CD14-positive monocyte (primary cell): ENCODE results near the gene KRTAP10-5. TPM values are rescaled to one million over a fixed set of nuclear protein-coding genes. Genes with fewer than 3 reads are reported as not detected.
"Not testable (repeated sequence)": the region's sequence is repeated elsewhere in the genome, so short reads cannot be mapped to it uniquely, and the experiment has no call there.

ENCODE experiments used
- DNase-seq, 3 donors: peaks; one replicate each; pipeline ENCODE4 v3.0.0-alpha.2; 2011 to 2022
- H2AFZ ChIP-seq: 2 replicates; pipeline ENCODE4 v1.6.0; 2012; ENCODE audit warnings: mild to moderate bottlenecking, low read depth, low read length, inconsistent platforms; ENCODE audit not compliant: insufficient read depth, poor library complexity, severe bottlenecking
- H3K27ac ChIP-seq, 2 donors: 1 replicate in 1 of 2; 2 replicates in 1 of 2; pipeline ENCODE4 v1.5.1; 2012 to 2013; ENCODE audit warnings: low read length in 2 of 2, control low read depth in 1 of 2, inconsistent platforms in 1 of 2, low read depth in 1 of 2, mild to moderate bottlenecking in 1 of 2
- H3K27me3 ChIP-seq, 2 donors: one replicate each; pipeline versions ENCODE4 v1.6.0 to v1.6.1; 2011 to 2013; ENCODE audit warnings: low read length in 2 of 2; ENCODE audit not compliant: control insufficient read depth in 2 of 2, insufficient read depth in 2 of 2
- H3K36me3 ChIP-seq, 2 donors: replicated peaks in 1 of 2; 1 replicate in 1 of 2; 2 replicates in 1 of 2; pipeline versions ENCODE4 v1.5.1 to v1.6.1; 2012 to 2013; ENCODE audit warnings: low read length in 2 of 2, control low read depth in 1 of 2, inconsistent platforms in 1 of 2, mild to moderate bottlenecking in 1 of 2; ENCODE audit not compliant: insufficient read depth in 2 of 2, control insufficient read depth in 1 of 2
- H3K4me1 ChIP-seq, 2 donors: 1 replicate in 1 of 2; 2 replicates in 1 of 2; pipeline versions ENCODE4 v1.5.1 to v1.6.1; 2012 to 2013; ENCODE audit warnings: low read length in 2 of 2, control low read depth in 1 of 2, inconsistent platforms in 1 of 2, mild to moderate bottlenecking in 1 of 2, moderate library complexity in 1 of 2; ENCODE audit not compliant: insufficient read depth in 2 of 2, control insufficient read depth in 1 of 2
- H3K4me2 ChIP-seq: replicated peaks from 2 replicates; pipeline ENCODE3; 2012; ENCODE audit warnings: low read length, moderate library complexity, mild to moderate bottlenecking; ENCODE audit not compliant: poor library complexity, severe bottlenecking; ENCODE audit errors: extremely low read depth
- H3K4me3 ChIP-seq, 3 experiments: fragments of 200-600 bp in 1 of 3; sonication (generic) in 1 of 3; replicated peaks in 1 of 3; 1 replicate in 2 of 3; 2 replicates in 1 of 3; pipeline ENCODE4 v1.5.1; 2011 to 2013; ENCODE audit warnings: low read length in 3 of 3, mild to moderate bottlenecking in 3 of 3, control low read depth in 2 of 3, low read depth in 2 of 3, inconsistent platforms in 1 of 3, moderate library complexity in 1 of 3
- H3K79me2 ChIP-seq: 2 replicates; pipeline ENCODE4 v1.6.0; 2012; ENCODE audit warnings: mild to moderate bottlenecking, control low read depth, inconsistent platforms, low read length, moderate library complexity; ENCODE audit not compliant: insufficient read depth
- H3K9ac ChIP-seq: 2 replicates; pipeline ENCODE4 v1.6.0; 2017; ENCODE audit warnings: low read length, mild to moderate bottlenecking; ENCODE audit not compliant: insufficient read depth, poor library complexity, severe bottlenecking
- H3K9me3 ChIP-seq, 2 donors: replicated peaks in 1 of 2; 1 replicate in 1 of 2; 2 replicates in 1 of 2; pipeline versions ENCODE4 v1.5.1 to v1.6.1; 2012 to 2013; ENCODE audit warnings: low read length in 2 of 2, control low read depth in 1 of 2; ENCODE audit not compliant: control insufficient read depth in 1 of 2, insufficient read depth in 1 of 2
- H4K20me1 ChIP-seq: 2 replicates; pipeline ENCODE4 v1.6.0; 2012; ENCODE audit warnings: mild to moderate bottlenecking, low read length, control low read depth, moderate library complexity; ENCODE audit not compliant: insufficient read depth
- H3K27ac Mint-ChIP-seq, 7 donors: one replicate each; pipeline ENCODE4 v1.8.0; 2020; ENCODE audit warnings: mild to moderate bottlenecking in 7 of 7, mixed read lengths in 7 of 7, moderate library complexity in 6 of 7, inconsistent platforms in 2 of 7
- H3K27me3 Mint-ChIP-seq, 3 donors: one replicate each; pipeline ENCODE4 v1.8.0; 2021 to 2022; ENCODE audit warnings: low read depth in 3 of 3, mild to moderate bottlenecking in 3 of 3, mixed read lengths in 3 of 3, moderate library complexity in 3 of 3, inconsistent platforms in 1 of 3
- H3K36me3 Mint-ChIP-seq, 2 donors: one replicate each; pipeline ENCODE4 v1.8.0; 2020; ENCODE audit warnings: mixed read lengths in 2 of 2, inconsistent platforms in 1 of 2, mild to moderate bottlenecking in 1 of 2
- H3K4me1 Mint-ChIP-seq: one replicate; pipeline ENCODE4 v1.8.0; 2020; ENCODE audit warnings: mild to moderate bottlenecking, mixed read lengths
- H3K4me3 Mint-ChIP-seq, 2 donors: one replicate each; pipeline ENCODE4 v1.8.0; 2020; ENCODE audit warnings: mild to moderate bottlenecking in 2 of 2, mixed read lengths in 2 of 2, moderate library complexity in 1 of 2
- H3K9me3 Mint-ChIP-seq, 7 donors: one replicate each; pipeline ENCODE4 v1.8.0; 2020 to 2022; ENCODE audit warnings: mixed read lengths in 7 of 7, mild to moderate bottlenecking in 6 of 7, moderate library complexity in 6 of 7, inconsistent platforms in 2 of 7
- CTCF ChIP-seq: fragments of 200-600 bp; IDR thresholded peaks from one replicate; pipeline ENCODE4 v1.8.0; 2022; ENCODE audit warnings: antibody characterized with exemption, mild to moderate bottlenecking
- WGBS: methylation state at CpG from one replicate; pipeline ENCODE4 v1.1.5; 2013; ENCODE audit warnings: missing lambda C conversion rate; ENCODE audit not compliant: insufficient coverage; 5-methylcytosine and 5-hydroxymethylcytosine counted together
- intact Hi-C, 2 donors: fragments of 100-400 bp; cut with micrococcal nuclease; formaldehyde crosslinking; loops; one replicate each; pipeline versions ENCODE4 v1.15.0 to v1.15.1; 2023
- polyA plus RNA-seq, 3 donors: library from polyadenylated mRNA; depleted of rRNA in 1 of 3; unstranded in 2 of 3; stranded (reverse) in 1 of 3; fragments of 300-500 nt in 2 of 3; fragments of >200 nt in 1 of 3; fragmentation: Illumina TruSeq in 2 of 3; gene quantifications; 1 replicate in 2 of 3; 2 replicates in 1 of 3; pipeline ENCODE4 v1.2.3, GENCODE V29; 2012 to 2021

Gene KRTAP10-5
- polyA plus RNA-seq, 3 donors = not detected

GRCh38 chr21:44627181-44627822 is 46.9 kb upstream of the KRTAP10-5 start:
- H3K36me3 ChIP-seq, H3K4me2 ChIP-seq, H3K4me3 ChIP-seq, H3K27ac ChIP-seq, H3K4me1 ChIP-seq, H3K9ac ChIP-seq, H4K20me1 ChIP-seq, H3K27me3 ChIP-seq, intact Hi-C loops, DNase-seq, H3K4me3 Mint-ChIP-seq, H3K79me2 ChIP-seq, H2AFZ ChIP-seq, H3K36me3 Mint-ChIP-seq, H3K4me1 Mint-ChIP-seq: not testable (repeated sequence)
- peaks cover 42 to 69% (median 58%) of the 10 kb centered on the region in 7 donors for H3K9me3 Mint-ChIP-seq
- 84% methylated on average over 14 of the region's 20 CpGs for WGBS
- H3K9me3 ChIP-seq = peaks cover 38 to 42% of the 10 kb centered on the region in 2 donors
- peaks cover 6 to 14% (median 8%) of the 10 kb centered on the region in 3 donors for H3K27me3 Mint-ChIP-seq
- peak overlapping the region in 1 of 7 donors; percentile 25 for H3K27ac Mint-ChIP-seq

- DNase-seq = no peak
- no peaks in the 10 kb centered on the region for H3K36me3 Mint-ChIP-seq
- TF ChIP-seq CTCF = no peak
- Histone ChIP-seq H3K36me3 (no peaks in the 10 kb centered on the region), H3K79me2 (no peaks in the 10 kb centered on the region), H3K4me3 (no peak within 1 kb of the TSS), H3K9me3 (peaks cover 38% of the 10 kb centered on the region in 2 donors), H2AFZ (no peak within 1 kb of the TSS), H3K27me3 (no peaks in the 10 kb centered on the region), H3K9ac (no peak within 1 kb of the TSS), H3K4me2 (no peak within 1 kb of the TSS), H3K27ac (no peak within 1 kb of the TSS), H4K20me1 (no peaks in the 10 kb centered on the region), H3K4me1 (no peaks in the 10 kb centered on the region)
- intact Hi-C loops = no loop called here
- H3K27ac Mint-ChIP-seq = peak within 1 kb of the TSS in 1 of 7 donors; percentile 25
- H3K9me3 Mint-ChIP-seq = peaks cover 42 to 64% (median 55%) of the 10 kb centered on the region in 7 donors
- H3K27me3 Mint-ChIP-seq = peaks cover 7 to 14% (median 10%) of the 10 kb centered on the region in 3 donors
- H3K4me3 Mint-ChIP-seq = no peak within 1 kb of the TSS
- H3K4me1 Mint-ChIP-seq = no peaks in the 10 kb centered on the region
- 44% methylated on average over 5 of the region's 7 CpGs for WGBS
Observed at GRCh38 chr21:44626673-44627143, 46.3 kb upstream of the KRTAP10-5 start, which contains the start of gene KRTAP10-9. KRTAP10-9 (plus strand) TSS chr21:44627093; CDS start chr21:44627172, 79 bp downstream.
